HepG2 (cell line): ENCODE measurements around the gene AEBP1. TPM values are rescaled to one million over a fixed set of nuclear protein-coding genes. Genes with fewer than 3 reads are reported as not detected.

ENCODE experiments used
- AFF4 ChIP-seq: sonication (generic); formaldehyde crosslinking; IDR thresholded peaks from 2 replicates; pipeline ENCODE4 v1.4.0; 2020; ENCODE audit warnings: missing genetic modification reagents
- ARNT2 ChIP-seq: sonication (generic); formaldehyde crosslinking; IDR thresholded peaks from 2 replicates; pipeline ENCODE4 v1.8.0; 2022; ENCODE audit warnings: mild to moderate bottlenecking, low read depth, missing genetic modification reagents, moderate library complexity
- ETV6 ChIP-seq: sonication (generic); formaldehyde crosslinking; conservative IDR thresholded peaks from 2 replicates; pipeline ENCODE4 v1.4.0; 2020; ENCODE audit warnings: missing genetic modification reagents
- HOXA3 ChIP-seq: sonication (generic); formaldehyde crosslinking; IDR thresholded peaks from 2 replicates; pipeline ENCODE4 v1.5.0; 2020; ENCODE audit warnings: missing genetic modification reagents
- IRF2 ChIP-seq: IDR thresholded peaks from 2 replicates; pipeline ENCODE4 v1.6.1; 2018; ENCODE audit warnings: missing genetic modification reagents, missing compliant biosample characterization
- ISX ChIP-seq: sonication (generic); formaldehyde crosslinking; conservative IDR thresholded peaks from 2 replicates; pipeline ENCODE4 v1.5.0; 2020; ENCODE audit warnings: missing genetic modification reagents
- MED8 ChIP-seq: sonication (generic); formaldehyde crosslinking; IDR thresholded peaks from 2 replicates; pipeline ENCODE4 v1.8.1; 2023; ENCODE audit warnings: mild to moderate bottlenecking, missing genetic modification reagents; ENCODE audit not compliant: insufficient replicate concordance
- RARA ChIP-seq: IDR thresholded peaks from 2 replicates; pipeline ENCODE4 v1.6.1; 2016; ENCODE audit warnings: missing genetic modification reagents, missing compliant biosample characterization
- REL ChIP-seq: sonication (generic); formaldehyde crosslinking; conservative IDR thresholded peaks from 2 replicates; pipeline ENCODE4 v1.8.0; 2022; ENCODE audit warnings: mild to moderate bottlenecking, missing genetic modification reagents, moderate library complexity
- RNF2 ChIP-seq: fragments of 450-650 bp; conservative IDR thresholded peaks from 2 replicates; pipeline ENCODE4 v1.6.1; 2016; ENCODE audit warnings: low read depth
- ZBTB38 ChIP-seq: sonication (generic); formaldehyde crosslinking; IDR thresholded peaks from 2 replicates; pipeline ENCODE4 v1.5.1; 2020; ENCODE audit warnings: mild to moderate bottlenecking, missing genetic modification reagents
- ZNF230 ChIP-seq: sonication (generic); formaldehyde crosslinking; IDR thresholded peaks from 2 replicates; pipeline ENCODE4 v1.4.0; 2020; ENCODE audit warnings: mild to moderate bottlenecking, missing genetic modification reagents
- ZSCAN29 ChIP-seq: sonication (generic); formaldehyde crosslinking; conservative IDR thresholded peaks from 2 replicates; pipeline ENCODE4 v1.4.0; 2020; ENCODE audit warnings: mild to moderate bottlenecking, missing genetic modification reagents
- polyA plus RNA-seq, 8 experiments: library from polyadenylated mRNA; depleted of rRNA in 3 of 8; stranded (reverse) in 7 of 8; unstranded in 1 of 8; fragments of >200 nt; fragmentation: Illumina TruSeq in 4 of 8; extraction: Trizol in 4 of 8; gene quantifications; 2 replicates each; pipeline versions ENCODE4 v1.2.1 to v1.2.3, GENCODE V29; 2011 to 2016; ENCODE audit warnings: low read depth in 4 of 8, missing spikeins in 1 of 8, mixed read lengths in 1 of 8; ENCODE audit not compliant: insufficient read depth in 1 of 8
- total RNA-seq, 5 experiments: library from RNA; depleted of rRNA; stranded (reverse); fragments of >200 nt; fragmentation: Illumina TruSeq; extraction: Trizol; gene quantifications; 2 replicates each; pipeline ENCODE4 v1.2.3, GENCODE V29; 2016; ENCODE audit warnings: low read depth in 1 of 5
- TF ChIP-seq, protein P1 (sequence below): sonication (generic); formaldehyde crosslinking; IDR thresholded peaks from 2 replicates; pipeline ENCODE4 v1.9.0; 2021; ENCODE audit warnings: missing genetic modification reagents, borderline replicate concordance
- TF ChIP-seq, protein P2 (sequence below): sonication (generic); formaldehyde crosslinking; IDR thresholded peaks from 2 replicates; pipeline ENCODE4 v1.5.1; 2020; ENCODE audit warnings: missing genetic modification reagents, mild to moderate bottlenecking, borderline replicate concordance

The AEBP1 gene
- total and polyA plus RNA-seq, 2 of the 13 experiments (the other 11 are each of a cell fraction or from before 2014, with no cell fraction given): 0.22 to 0.55 TPM

DNA sequence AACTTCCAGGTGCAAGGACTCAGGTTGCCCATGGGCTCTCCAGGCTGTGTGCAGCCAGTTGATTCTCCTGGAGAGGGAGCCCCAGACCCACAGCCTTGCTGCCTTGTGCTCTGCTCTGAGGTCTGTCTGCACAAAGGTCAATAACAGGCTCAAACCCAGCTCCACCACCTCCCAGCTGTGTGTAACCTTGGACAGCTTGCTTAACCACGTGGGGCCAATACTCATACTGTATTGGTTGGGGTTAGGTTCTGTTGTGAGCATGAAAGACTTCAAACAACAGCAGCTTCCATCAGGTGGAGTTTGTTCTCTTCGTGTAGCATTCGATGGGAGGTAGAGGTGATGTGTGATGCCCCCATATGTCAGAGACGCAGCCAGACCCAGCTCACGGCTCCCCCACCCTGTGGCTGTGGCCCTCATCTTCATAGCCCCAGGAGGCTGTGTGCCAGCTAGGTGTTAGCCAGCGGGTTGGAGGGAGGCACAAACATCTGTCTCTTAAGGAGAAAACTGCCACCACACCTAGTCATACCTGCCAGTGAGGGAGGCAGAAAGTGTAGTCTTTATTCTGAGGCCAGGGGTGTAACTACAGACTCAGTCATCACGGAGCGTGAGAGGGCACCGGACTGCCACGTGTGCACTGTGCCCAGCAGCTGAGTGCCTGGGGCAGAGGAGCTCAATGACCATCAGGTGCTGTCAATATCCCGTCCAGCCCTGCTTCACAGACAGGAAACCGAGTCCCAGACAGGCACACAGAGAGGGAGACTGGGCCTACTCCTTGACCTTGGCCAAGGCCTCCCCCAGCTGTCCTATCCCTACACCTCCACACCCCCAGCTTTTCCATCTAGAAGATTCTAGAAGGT lies 27.3 kb downstream of the AEBP1 start (continued):
- no peak for TF ChIP-seq AFF4
- no peak for TF ChIP-seq ARNT2
- peak; percentile 55; the same call in 1 of the 2 replicates for TF ChIP-seq IRF2
- peak; percentile 73 for TF ChIP-seq RARA (CRISPR knock-in tag)
- no peak for TF ChIP-seq MED8 (CRISPR knock-in tag)
- no peak for TF ChIP-seq ZBTB38 (CRISPR knock-in tag)
- TF ChIP-seq HOXA3 (CRISPR knock-in tag): peak; percentile 53; the same call in 1 of the 2 replicates
- no peak for TF ChIP-seq ISX (CRISPR knock-in tag)
- TF ChIP-seq, protein P1, sequence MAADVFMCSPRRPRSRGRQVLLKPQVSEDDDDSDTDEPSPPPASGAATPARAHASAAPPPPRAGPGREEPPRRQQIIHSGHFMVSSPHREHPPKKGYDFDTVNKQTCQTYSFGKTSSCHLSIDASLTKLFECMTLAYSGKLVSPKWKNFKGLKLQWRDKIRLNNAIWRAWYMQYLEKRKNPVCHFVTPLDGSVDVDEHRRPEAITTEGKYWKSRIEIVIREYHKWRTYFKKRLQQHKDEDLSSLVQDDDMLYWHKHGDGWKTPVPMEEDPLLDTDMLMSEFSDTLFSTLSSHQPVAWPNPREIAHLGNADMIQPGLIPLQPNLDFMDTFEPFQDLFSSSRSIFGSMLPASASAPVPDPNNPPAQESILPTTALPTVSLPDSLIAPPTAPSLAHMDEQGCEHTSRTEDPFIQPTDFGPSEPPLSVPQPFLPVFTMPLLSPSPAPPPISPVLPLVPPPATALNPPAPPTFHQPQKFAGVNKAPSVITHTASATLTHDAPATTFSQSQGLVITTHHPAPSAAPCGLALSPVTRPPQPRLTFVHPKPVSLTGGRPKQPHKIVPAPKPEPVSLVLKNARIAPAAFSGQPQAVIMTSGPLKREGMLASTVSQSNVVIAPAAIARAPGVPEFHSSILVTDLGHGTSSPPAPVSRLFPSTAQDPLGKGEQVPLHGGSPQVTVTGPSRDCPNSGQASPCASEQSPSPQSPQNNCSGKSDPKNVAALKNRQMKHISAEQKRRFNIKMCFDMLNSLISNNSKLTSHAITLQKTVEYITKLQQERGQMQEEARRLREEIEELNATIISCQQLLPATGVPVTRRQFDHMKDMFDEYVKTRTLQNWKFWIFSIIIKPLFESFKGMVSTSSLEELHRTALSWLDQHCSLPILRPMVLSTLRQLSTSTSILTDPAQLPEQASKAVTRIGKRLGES: no peak
- 0 out of 2 replicates have a peak, but pooled peaks have one; percentile 47 for TF ChIP-seq RNF2
- TF ChIP-seq ZNF230 (CRISPR knock-in tag): no peak
- no peak for TF ChIP-seq ZSCAN29 (CRISPR knock-in tag)
- no peak for TF ChIP-seq REL (CRISPR knock-in tag)
- TF ChIP-seq ETV6: no peak
- TF ChIP-seq, protein P2, sequence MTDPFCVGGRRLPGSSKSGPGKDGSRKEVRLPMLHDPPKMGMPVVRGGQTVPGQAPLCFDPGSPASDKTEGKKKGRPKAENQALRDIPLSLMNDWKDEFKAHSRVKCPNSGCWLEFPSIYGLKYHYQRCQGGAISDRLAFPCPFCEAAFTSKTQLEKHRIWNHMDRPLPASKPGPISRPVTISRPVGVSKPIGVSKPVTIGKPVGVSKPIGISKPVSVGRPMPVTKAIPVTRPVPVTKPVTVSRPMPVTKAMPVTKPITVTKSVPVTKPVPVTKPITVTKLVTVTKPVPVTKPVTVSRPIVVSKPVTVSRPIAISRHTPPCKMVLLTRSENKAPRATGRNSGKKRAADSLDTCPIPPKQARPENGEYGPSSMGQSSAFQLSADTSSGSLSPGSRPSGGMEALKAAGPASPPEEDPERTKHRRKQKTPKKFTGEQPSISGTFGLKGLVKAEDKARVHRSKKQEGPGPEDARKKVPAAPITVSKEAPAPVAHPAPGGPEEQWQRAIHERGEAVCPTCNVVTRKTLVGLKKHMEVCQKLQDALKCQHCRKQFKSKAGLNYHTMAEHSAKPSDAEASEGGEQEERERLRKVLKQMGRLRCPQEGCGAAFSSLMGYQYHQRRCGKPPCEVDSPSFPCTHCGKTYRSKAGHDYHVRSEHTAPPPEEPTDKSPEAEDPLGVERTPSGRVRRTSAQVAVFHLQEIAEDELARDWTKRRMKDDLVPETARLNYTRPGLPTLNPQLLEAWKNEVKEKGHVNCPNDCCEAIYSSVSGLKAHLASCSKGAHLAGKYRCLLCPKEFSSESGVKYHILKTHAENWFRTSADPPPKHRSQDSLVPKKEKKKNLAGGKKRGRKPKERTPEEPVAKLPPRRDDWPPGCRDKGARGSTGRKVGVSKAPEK (CRISPR knock-in tag): no peak
